Transverse colon (tissue), 4 donors: ENCODE data around the gene DHRS7. TPM values are rescaled to one million over a fixed set of nuclear protein-coding genes. Genes with fewer than 3 reads are reported as not detected.

Experiments
- DNase-seq: peaks from one replicate; pipeline ENCODE4 v3.0.0-alpha.2; 2019
- H3K27ac ChIP-seq, 4 donors: fragments of 200-600 bp; sonication (generic); 2 replicates each; pipeline ENCODE4 v1.5.1; 2016 to 2018; ENCODE audit warnings: inconsistent platforms in 4 of 4
- H3K27me3 ChIP-seq: fragments of 200-600 bp; sonication (generic); 2 replicates; pipeline ENCODE4 v1.5.1; 2017; ENCODE audit warnings: inconsistent platforms
- H3K36me3 ChIP-seq, 4 donors: fragments of 200-600 bp; sonication (generic); 2 replicates each; pipeline ENCODE4 v1.5.1; 2017 to 2019; ENCODE audit warnings: inconsistent platforms in 4 of 4
- H3K4me1 ChIP-seq, 4 donors: fragments of 200-600 bp; sonication (generic); 2 replicates each; pipeline ENCODE4 v1.5.1; 2017 to 2020; ENCODE audit warnings: inconsistent platforms in 4 of 4
- H3K4me3 ChIP-seq, 4 donors: fragments of 200-600 bp; sonication (generic); 1 replicate in 1 of 4; 2 replicates in 3 of 4; pipeline versions ENCODE4 v1.5.1 to v1.6.1; 2017 to 2019; ENCODE audit warnings: inconsistent platforms in 4 of 4
- H3K9me3 ChIP-seq, 2 donors: fragments of 200-600 bp; sonication (generic); 2 replicates each; pipeline ENCODE4 v1.5.1; 2017 to 2019; ENCODE audit warnings: inconsistent platforms in 2 of 2
- EP300 ChIP-seq: sonication (generic); formaldehyde crosslinking; IDR thresholded peaks from one replicate; pipeline ENCODE4 v1.6.1; 2017; ENCODE audit warnings: antibody characterized with exemption, low read depth
- POLR2A ChIP-seq: fragments of 450-650 bp; IDR thresholded peaks from one replicate; pipeline ENCODE4 v1.6.1; 2016; ENCODE audit warnings: antibody characterized with exemption, mild to moderate bottlenecking, moderate library complexity
- POLR2AphosphoS5 ChIP-seq, 3 donors: sonication (generic); formaldehyde crosslinking; IDR thresholded peaks; one replicate each; pipeline ENCODE4 v1.6.1; 2016; ENCODE audit warnings: antibody characterized with exemption in 3 of 3
- WGBS, 2 donors: methylation state at CpG; one replicate each; pipeline ENCODE4 v1.1.5; 2018; ENCODE audit warnings: low coverage in 1 of 2; 5-methylcytosine and 5-hydroxymethylcytosine counted together
- in situ Hi-C, 4 donors: fragments of 200-750 bp; cut with MboI; loops; one replicate each; pipeline versions ENCODE4 v1.15.0 to v1.15.1; 2017; ENCODE audit warnings: low sequenced_read_pairs in 3 of 4, low pct_ligation_motif_present in 1 of 4, low pct_unique_long_range_greater_than_20kb in 1 of 4
- intact Hi-C: fragments of 100-400 bp; cut with DNase I; formaldehyde crosslinking; loops from one replicate; pipeline ENCODE4 v1.15.1; 2023; ENCODE audit warnings: low total_unique reads
- total RNA-seq, 4 donors: library from RNA; depleted of rRNA; stranded (reverse); fragments of >200 nt; gene quantifications; one replicate each; pipeline ENCODE4 v1.1.0, GENCODE V29; 2016
- TF ChIP-seq, protein P1 (sequence below), 5 experiments: fragments of 200-600 bp in 3 of 5; fragments of 450-650 bp in 2 of 5; sonication (generic) in 3 of 5; IDR thresholded peaks; 1 replicate in 2 of 5; 2 replicates in 3 of 5; pipeline ENCODE4 v1.5.1; 2016 to 2017; ENCODE audit warnings: antibody characterized with exemption in 5 of 5, inconsistent platforms in 3 of 5, mild to moderate bottlenecking in 2 of 5, moderate library complexity in 1 of 5

DHRS7 gene
- total RNA-seq, 4 donors from 2014 or later = 22.4 to 154 (median 82.8) TPM

DNA sequence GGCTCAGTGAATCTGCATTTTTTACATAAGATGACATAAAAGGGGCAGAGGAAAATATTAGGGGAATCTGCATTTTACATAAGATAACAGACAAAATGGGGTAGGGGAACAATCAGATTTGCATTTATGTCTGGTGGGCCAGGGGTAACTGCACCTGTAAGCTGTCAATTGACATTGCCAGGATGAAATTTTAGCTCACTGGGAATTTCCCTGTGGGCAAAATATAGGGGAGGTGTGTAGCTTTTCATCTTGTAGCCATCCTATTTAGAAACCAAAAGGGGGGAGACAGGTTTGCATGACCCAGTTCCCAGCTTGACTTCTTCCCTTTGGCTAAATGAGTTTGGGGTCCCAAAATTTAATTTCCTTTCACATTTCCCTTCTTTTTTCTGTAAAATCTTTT, 70.0 kb downstream of the DHRS7 start:
- intact Hi-C loops = loop anchor here (10.0 kb wide), 1 partner anchor 70 kb away; the partner anchor contains the start of gene DHRS7
- peak overlapping the region in 1 of 4 donors; percentile 60 for H3K27ac ChIP-seq
- peaks cover 19 to 41% (median 23%) of the 10 kb centered on the region in 4 donors for H3K4me1 ChIP-seq
- in situ Hi-C loops = no loop called here
- TF ChIP-seq POLR2A (no peak), POLR2AphosphoS5 (IDR thresholded peaks at IDR 0.05) (no peak), EP300 (no peak)
- TF ChIP-seq, protein P1, sequence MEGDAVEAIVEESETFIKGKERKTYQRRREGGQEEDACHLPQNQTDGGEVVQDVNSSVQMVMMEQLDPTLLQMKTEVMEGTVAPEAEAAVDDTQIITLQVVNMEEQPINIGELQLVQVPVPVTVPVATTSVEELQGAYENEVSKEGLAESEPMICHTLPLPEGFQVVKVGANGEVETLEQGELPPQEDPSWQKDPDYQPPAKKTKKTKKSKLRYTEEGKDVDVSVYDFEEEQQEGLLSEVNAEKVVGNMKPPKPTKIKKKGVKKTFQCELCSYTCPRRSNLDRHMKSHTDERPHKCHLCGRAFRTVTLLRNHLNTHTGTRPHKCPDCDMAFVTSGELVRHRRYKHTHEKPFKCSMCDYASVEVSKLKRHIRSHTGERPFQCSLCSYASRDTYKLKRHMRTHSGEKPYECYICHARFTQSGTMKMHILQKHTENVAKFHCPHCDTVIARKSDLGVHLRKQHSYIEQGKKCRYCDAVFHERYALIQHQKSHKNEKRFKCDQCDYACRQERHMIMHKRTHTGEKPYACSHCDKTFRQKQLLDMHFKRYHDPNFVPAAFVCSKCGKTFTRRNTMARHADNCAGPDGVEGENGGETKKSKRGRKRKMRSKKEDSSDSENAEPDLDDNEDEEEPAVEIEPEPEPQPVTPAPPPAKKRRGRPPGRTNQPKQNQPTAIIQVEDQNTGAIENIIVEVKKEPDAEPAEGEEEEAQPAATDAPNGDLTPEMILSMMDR (IDR thresholded peaks at IDR 0.05) = no peak
- H3K4me3 ChIP-seq = no peak overlapping the region
- no peaks in the 10 kb centered on the region for H3K36me3 ChIP-seq
- H3K9me3 ChIP-seq = no peaks in the 10 kb centered on the region
- DNase-seq = no peak
- H3K27me3 ChIP-seq = no peaks in the 10 kb centered on the region

DNA sequence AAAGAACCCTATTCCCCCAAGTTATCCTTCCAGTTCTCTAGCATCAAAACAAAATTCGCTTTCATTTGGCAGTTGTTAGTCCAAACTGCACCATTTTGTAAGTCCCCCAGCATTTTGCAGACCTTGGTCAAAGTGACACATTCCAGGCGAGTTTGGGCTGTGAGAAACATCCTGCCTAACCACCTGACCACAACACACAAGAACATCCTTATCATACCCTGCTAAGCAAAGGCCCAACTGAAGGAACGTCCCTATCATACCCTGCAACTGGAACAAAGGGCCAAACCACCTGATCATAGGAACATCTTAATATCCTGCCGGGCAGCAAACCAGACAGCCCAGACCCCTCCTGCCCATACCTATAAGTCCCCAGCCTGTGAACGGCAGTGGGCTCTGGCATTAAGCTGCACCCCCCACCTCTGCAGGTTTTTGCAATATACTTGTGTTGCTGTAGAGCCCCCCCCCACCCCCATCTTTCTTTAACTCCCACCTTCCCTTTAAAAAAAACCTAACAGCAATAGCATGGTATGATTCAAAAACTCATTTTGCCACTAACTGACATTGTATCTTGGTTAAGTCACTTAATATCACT, 70.8 kb downstream of the DHRS7 start:
- Histone ChIP-seq H3K9me3 (no peaks in the 10 kb centered on the region), H3K27me3 (no peaks in the 10 kb centered on the region), H3K27ac (peak overlapping the region in 1 of 4 donors; percentile 97), H3K4me3 (no peak overlapping the region), H3K36me3 (no peaks in the 10 kb centered on the region), H3K4me1 (peaks cover 19 to 41% (median 23%) of the 10 kb centered on the region in 4 donors)
- TF ChIP-seq POLR2A (no peak), POLR2AphosphoS5 (IDR thresholded peaks at IDR 0.05) (no peak)
- DNase-seq = no peak
- in situ Hi-C loops (no loop called here), intact Hi-C loops (loop anchor here (10.0 kb wide), 1 partner anchor 70 kb away; the partner anchor contains the start of gene DHRS7)
- WGBS, 2 donors = 72 to 86% methylated on average over 3 to 5 of the region's 5 CpGs

Other genes starting within 250 kb of the DHRS7 start
- not detected for gene LRRC9, start 245.3 kb downstream of the DHRS7 start, total RNA-seq
- 100 to 1,000 TPM in 1 of 4 donors, 10 to 100 TPM in 3; 32.9 to 118 (median 54.8) TPM for gene PCNX4, start 73.5 kb downstream of the DHRS7 start, total RNA-seq
- 100 to 1,000 TPM in 2 of 4 donors, 10 to 100 TPM in 2; 64.0 to 146 (median 93.2) TPM for gene PPM1A, start 83.8 kb upstream of the DHRS7 start, total RNA-seq